Karpas-422 (cell line): ENCODE measurements around the gene CUZD1. TPM values are rescaled to one million over a fixed set of nuclear protein-coding genes. Genes with fewer than 3 reads are reported as not detected.
"Not testable (repeated sequence)": the region's sequence is repeated elsewhere in the genome, so short reads cannot be mapped to it uniquely, and the experiment has no call there.

Experiments used
- DNase-seq: peaks from one replicate; pipeline ENCODE4 v3.0.0-alpha.2; 2015
- H2AFZ ChIP-seq: fragments of 200-600 bp; sonication (generic); 2 replicates; pipeline ENCODE4 v1.6.1; 2014; ENCODE audit warnings: antibody characterized with exemption, low read length, mixed read lengths
- H3K27ac ChIP-seq: fragments of 200-600 bp; sonication (generic); 2 replicates; pipeline ENCODE4 v1.5.1; 2014; ENCODE audit warnings: mild to moderate bottlenecking, low read length, moderate library complexity
- H3K27me3 ChIP-seq: fragments of 200-600 bp; sonication (generic); 2 replicates; pipeline ENCODE4 v1.6.1; 2014; ENCODE audit warnings: low read length, mixed read lengths
- H3K36me3 ChIP-seq: fragments of 200-600 bp; sonication (generic); 2 replicates; pipeline ENCODE4 v1.6.1; 2014; ENCODE audit warnings: low read length, mixed read lengths; ENCODE audit not compliant: insufficient read depth
- H3K4me1 ChIP-seq: fragments of 200-600 bp; sonication (generic); 2 replicates; pipeline ENCODE4 v1.6.1; 2014; ENCODE audit warnings: mild to moderate bottlenecking, low read length, mixed read lengths
- H3K4me2 ChIP-seq: fragments of 200-600 bp; sonication (generic); 2 replicates; pipeline ENCODE4 v1.6.1; 2014; ENCODE audit warnings: low read length, low read depth, mild to moderate bottlenecking; ENCODE audit not compliant: poor library complexity, severe bottlenecking
- H3K4me3 ChIP-seq: fragments of 200-600 bp; sonication (generic); 2 replicates; pipeline ENCODE4 v1.5.1; 2014; ENCODE audit warnings: mild to moderate bottlenecking, antibody characterized with exemption, low read length, mixed read lengths
- H3K79me2 ChIP-seq: fragments of 200-600 bp; sonication (generic); 2 replicates; pipeline ENCODE4 v1.6.1; 2014; ENCODE audit warnings: mild to moderate bottlenecking, low read length, mixed read lengths
- H3K9ac ChIP-seq: fragments of 200-600 bp; sonication (generic); 2 replicates; pipeline ENCODE4 v1.6.0; 2014; ENCODE audit warnings: low read length
- H3K9me2 ChIP-seq: fragments of 200-600 bp; sonication (generic), shearing (Covaris generic); replicated peaks from 2 replicates; pipeline ENCODE4 v1.6.0; 2014; ENCODE audit warnings: mild to moderate bottlenecking, low read length, moderate library complexity; ENCODE audit not compliant: insufficient read depth
- H3K9me3 ChIP-seq: fragments of 300-700, 200-600 bp; sonication (generic); 2 replicates; pipeline ENCODE4 v1.6.1; 2014; ENCODE audit warnings: low read length, mixed read lengths
- H4K20me1 ChIP-seq: fragments of 200-600 bp; sonication (generic); 2 replicates; pipeline ENCODE4 v1.6.1; 2014; ENCODE audit warnings: mild to moderate bottlenecking, antibody characterized with exemption, low read length, low read depth; ENCODE audit not compliant: insufficient read depth
- total RNA-seq: library from RNA; depleted of rRNA; stranded (reverse); fragments of >200 nt; shearing (Covaris generic); gene quantifications from 2 replicates; pipeline ENCODE4 v1.2.3, GENCODE V29; 2014; ENCODE audit warnings: low replicate concordance

CUZD1 gene
- total RNA-seq, 1 experiment from 2014 or later = 1.2 TPM

- peaks cover 10% of the 10 kb centered on the region for H3K4me1 ChIP-seq
- H3K9me3 ChIP-seq = no peaks in the 10 kb centered on the region
- no peak overlapping the region for H3K9ac ChIP-seq
- H3K36me3 ChIP-seq = 0 out of 2 replicates have a peak, but pooled peaks cover 4% of the 10 kb centered on the region
- no peak overlapping the region for H3K4me2 ChIP-seq
- H3K27me3 ChIP-seq = no peaks in the 10 kb centered on the region
- no peak overlapping the region for H3K27ac ChIP-seq
- no peaks in the 10 kb centered on the region for H4K20me1 ChIP-seq
- H3K9me2 ChIP-seq = no peaks in the 10 kb centered on the region
- H2AFZ ChIP-seq = no peak overlapping the region
- peaks cover 95% of the 10 kb centered on the region for H3K79me2 ChIP-seq
- no peak overlapping the region for H3K4me3 ChIP-seq
- DNase-seq = no peak
Measured at GRCh38 chr10:122861711-122862161, 16.1 kb upstream of the CUZD1 start.

DNA sequence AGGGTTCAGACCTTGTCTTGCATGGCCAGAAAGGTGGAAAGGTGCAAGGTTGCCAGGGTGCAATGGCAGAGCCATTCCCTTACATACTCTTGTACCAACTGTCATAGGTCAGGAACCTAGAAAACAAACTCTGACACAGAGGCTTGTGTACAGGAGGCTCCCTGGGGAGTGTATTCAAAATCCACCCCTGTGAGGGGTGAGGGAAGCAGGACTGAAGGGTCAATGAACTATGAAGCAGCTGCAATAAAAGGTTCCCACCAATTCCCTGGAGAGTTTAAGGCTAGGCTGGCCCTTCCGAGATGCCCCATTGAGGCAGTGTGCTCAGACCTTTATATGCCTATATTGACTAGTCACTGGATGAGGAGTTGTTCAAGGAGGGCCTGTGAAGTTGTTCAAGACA is 13.9 kb upstream of the CUZD1 start:
- peaks cover 8% of the 10 kb centered on the region; the same call in 1 of the 2 replicates for H3K4me1 ChIP-seq
- H3K79me2 ChIP-seq = peaks cover 86% of the 10 kb centered on the region
- no peaks in the 10 kb centered on the region for H3K9me2 ChIP-seq
- no peak overlapping the region for H3K4me3 ChIP-seq
- H2AFZ ChIP-seq = no peak overlapping the region
- no peaks in the 10 kb centered on the region for H4K20me1 ChIP-seq
- DNase-seq = no peak
- H3K27ac ChIP-seq = no peak overlapping the region
- no peaks in the 10 kb centered on the region for H3K9me3 ChIP-seq
- H3K36me3 ChIP-seq = 0 out of 2 replicates have a peak, but pooled peaks cover 4% of the 10 kb centered on the region
- H3K27me3 ChIP-seq = no peaks in the 10 kb centered on the region
- H3K9ac ChIP-seq = no peak overlapping the region
- no peak overlapping the region for H3K4me2 ChIP-seq

GRCh38 chr10:122858042-122858441 is 12.4 kb upstream of the CUZD1 start:
- not testable (repeated sequence) for H3K9me2 ChIP-seq, H3K4me2 ChIP-seq, H3K36me3 ChIP-seq, H3K9me3 ChIP-seq, H3K27me3 ChIP-seq, H4K20me1 ChIP-seq, H3K27ac ChIP-seq, H3K4me1 ChIP-seq, H3K4me3 ChIP-seq, H3K9ac ChIP-seq, H2AFZ ChIP-seq, DNase-seq
- peaks cover 75% of the 10 kb centered on the region for H3K79me2 ChIP-seq

DNA sequence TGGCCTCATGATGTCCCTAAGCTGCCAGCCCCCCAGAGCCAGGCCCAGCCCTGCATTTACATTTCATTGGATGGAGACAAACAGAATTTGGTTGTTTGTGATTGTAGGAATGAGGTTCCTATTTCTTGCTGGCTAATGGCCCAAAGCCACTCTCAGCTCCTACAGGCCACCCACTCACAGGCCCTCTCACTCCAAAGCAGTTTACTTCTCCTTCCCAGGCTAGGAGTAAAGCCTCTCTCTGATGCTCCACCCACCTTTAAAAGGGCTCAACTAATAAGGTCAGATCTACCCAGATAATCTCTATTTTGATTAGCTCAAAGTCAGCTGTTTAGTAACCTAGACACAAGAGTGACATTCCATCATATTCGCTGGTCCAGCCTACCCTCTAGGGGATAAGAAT is 11.2 kb upstream of the CUZD1 start:
- Histone ChIP-seq H3K9ac (no peak overlapping the region), H4K20me1 (no peaks in the 10 kb centered on the region), H3K9me2 (no peaks in the 10 kb centered on the region), H3K79me2 (peaks cover 67% of the 10 kb centered on the region), H3K9me3 (no peaks in the 10 kb centered on the region), H3K36me3 (peaks cover 4% of the 10 kb centered on the region), H3K27ac (no peak overlapping the region), H3K4me1 (peaks cover 8% of the 10 kb centered on the region; the same call in 1 of the 2 replicates), H3K4me2 (no peak overlapping the region), H3K4me3 (no peak overlapping the region), H3K27me3 (no peaks in the 10 kb centered on the region), H2AFZ (no peak overlapping the region)
- DNase-seq = no peak

- Histone ChIP-seq H3K4me2 (no peak overlapping the region), H3K4me3 (no peak overlapping the region), H3K27me3 (no peaks in the 10 kb centered on the region), H3K9me3 (no peaks in the 10 kb centered on the region), H3K9ac (no peak overlapping the region), H3K79me2 (peaks cover 59% of the 10 kb centered on the region), H3K4me1 (peaks cover 8% of the 10 kb centered on the region; the same call in 1 of the 2 replicates), H4K20me1 (no peaks in the 10 kb centered on the region), H3K27ac (no peak overlapping the region), H3K36me3 (peaks cover 10% of the 10 kb centered on the region), H3K9me2 (no peaks in the 10 kb centered on the region), H2AFZ (no peak overlapping the region)
- DNase-seq = no peak
Measured at GRCh38 chr10:122855745-122856144, 10.1 kb upstream of the CUZD1 start.

GRCh38 chr10:122854648-122855047 is 9.0 kb upstream of the CUZD1 start:
- no peaks in the 10 kb centered on the region for H3K9me3 ChIP-seq
- H3K4me2 ChIP-seq = no peak overlapping the region
- DNase-seq = no peak
- H3K9ac ChIP-seq = no peak overlapping the region
- H2AFZ ChIP-seq = no peak overlapping the region
- H3K27ac ChIP-seq = no peak overlapping the region
- no peaks in the 10 kb centered on the region for H3K27me3 ChIP-seq
- no peaks in the 10 kb centered on the region for H3K9me2 ChIP-seq
- peaks cover 8% of the 10 kb centered on the region for H3K36me3 ChIP-seq
- no peaks in the 10 kb centered on the region for H4K20me1 ChIP-seq
- peaks cover 2% of the 10 kb centered on the region; the same call in 1 of the 2 replicates for H3K4me1 ChIP-seq
- H3K4me3 ChIP-seq = no peak overlapping the region
- peaks cover 48% of the 10 kb centered on the region for H3K79me2 ChIP-seq

GRCh38 chr10:122853665-122854313 is 8.1 kb upstream of the CUZD1 start:
- peaks cover 6% of the 10 kb centered on the region for H3K36me3 ChIP-seq
- no peaks in the 10 kb centered on the region for H3K4me1 ChIP-seq
- no peak overlapping the region for H3K4me2 ChIP-seq
- H3K27ac ChIP-seq = no peak overlapping the region
- H3K27me3 ChIP-seq = no peaks in the 10 kb centered on the region
- H4K20me1 ChIP-seq = no peaks in the 10 kb centered on the region
- H3K79me2 ChIP-seq = peaks cover 39% of the 10 kb centered on the region
- no peaks in the 10 kb centered on the region for H3K9me3 ChIP-seq
- DNase-seq = no peak
- H2AFZ ChIP-seq = no peak overlapping the region
- no peak overlapping the region for H3K9ac ChIP-seq
- no peak overlapping the region for H3K4me3 ChIP-seq
- no peaks in the 10 kb centered on the region for H3K9me2 ChIP-seq

DNA sequence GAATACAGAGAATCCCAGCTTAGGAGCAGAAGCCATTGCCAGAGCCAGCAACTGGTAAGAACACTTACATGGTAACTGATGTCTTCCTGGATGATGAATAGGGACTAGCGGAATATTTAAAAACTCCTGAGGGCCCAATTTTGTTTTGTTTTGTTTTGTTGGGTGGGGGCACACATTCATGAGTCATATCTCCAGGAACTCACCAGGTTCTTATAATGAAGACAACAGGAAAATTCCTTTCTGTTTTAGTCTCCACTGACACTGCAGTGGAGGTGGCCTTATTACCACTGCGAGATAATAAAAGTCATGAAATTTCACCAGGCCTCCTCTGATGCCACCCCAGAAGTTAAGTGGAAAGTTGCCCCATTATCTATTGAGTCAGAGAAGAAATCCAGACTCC is 6.6 kb upstream of the CUZD1 start:
- Histone ChIP-seq H3K79me2 (peaks cover 28% of the 10 kb centered on the region), H3K27ac (no peak overlapping the region), H3K36me3 (peaks cover 6% of the 10 kb centered on the region), H3K9ac (no peak overlapping the region), H3K9me2 (no peaks in the 10 kb centered on the region), H3K27me3 (no peaks in the 10 kb centered on the region), H3K4me3 (no peak overlapping the region), H3K4me2 (no peak overlapping the region), H2AFZ (no peak overlapping the region), H3K4me1 (no peaks in the 10 kb centered on the region), H3K9me3 (no peaks in the 10 kb centered on the region), H4K20me1 (no peaks in the 10 kb centered on the region)
- no peak for DNase-seq
